B cell (primary cell): ENCODE data around the gene ACOT11.
"Not testable (repeated sequence)": the region's sequence is repeated elsewhere in the genome, so short reads cannot be mapped to it uniquely, and the experiment has no call there.

Source experiments
- EZH2 ChIP-seq: IDR thresholded peaks from 2 replicates; pipeline ENCODE4 v1.6.1; 2012; ENCODE audit warnings: borderline replicate concordance, low read depth, mild to moderate bottlenecking, moderate library complexity, low read length; ENCODE audit not compliant: insufficient read depth, poor library complexity, severe bottlenecking
- TF ChIP-seq, protein P1 (sequence below): fragments of 200-600 bp; IDR thresholded peaks from one replicate; pipeline ENCODE4 v1.8.0; 2022; ENCODE audit warnings: antibody characterized with exemption, mild to moderate bottlenecking

DNA sequence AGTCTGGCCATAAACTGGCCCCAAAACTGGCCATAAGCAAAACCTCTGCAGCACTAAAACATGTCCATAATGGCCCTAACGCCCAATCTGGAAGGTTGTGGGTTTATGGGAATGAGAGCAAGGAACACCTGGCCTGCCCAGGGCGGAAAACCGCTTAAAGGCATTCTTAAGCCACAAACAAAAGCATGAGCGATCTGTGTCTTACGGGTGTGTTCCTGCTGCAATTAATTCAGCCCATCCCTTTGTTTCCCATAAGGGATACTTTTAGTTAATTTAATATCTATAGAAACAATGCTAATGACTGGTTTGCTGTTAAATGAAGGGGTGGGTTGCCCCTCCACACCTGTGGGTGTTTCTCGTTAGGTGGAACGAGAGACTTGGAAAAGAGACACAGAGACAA lies 87.8 kb downstream of the ACOT11 start:
- TF ChIP-seq, protein P1, sequence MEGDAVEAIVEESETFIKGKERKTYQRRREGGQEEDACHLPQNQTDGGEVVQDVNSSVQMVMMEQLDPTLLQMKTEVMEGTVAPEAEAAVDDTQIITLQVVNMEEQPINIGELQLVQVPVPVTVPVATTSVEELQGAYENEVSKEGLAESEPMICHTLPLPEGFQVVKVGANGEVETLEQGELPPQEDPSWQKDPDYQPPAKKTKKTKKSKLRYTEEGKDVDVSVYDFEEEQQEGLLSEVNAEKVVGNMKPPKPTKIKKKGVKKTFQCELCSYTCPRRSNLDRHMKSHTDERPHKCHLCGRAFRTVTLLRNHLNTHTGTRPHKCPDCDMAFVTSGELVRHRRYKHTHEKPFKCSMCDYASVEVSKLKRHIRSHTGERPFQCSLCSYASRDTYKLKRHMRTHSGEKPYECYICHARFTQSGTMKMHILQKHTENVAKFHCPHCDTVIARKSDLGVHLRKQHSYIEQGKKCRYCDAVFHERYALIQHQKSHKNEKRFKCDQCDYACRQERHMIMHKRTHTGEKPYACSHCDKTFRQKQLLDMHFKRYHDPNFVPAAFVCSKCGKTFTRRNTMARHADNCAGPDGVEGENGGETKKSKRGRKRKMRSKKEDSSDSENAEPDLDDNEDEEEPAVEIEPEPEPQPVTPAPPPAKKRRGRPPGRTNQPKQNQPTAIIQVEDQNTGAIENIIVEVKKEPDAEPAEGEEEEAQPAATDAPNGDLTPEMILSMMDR = not testable (repeated sequence)
- TF ChIP-seq EZH2 = not testable (repeated sequence)
